Stimulated activated naive CD8-positive, alpha-beta T cell treated with anti-CD3 and anti-CD28 coated beads, Interleukin-15, amount 100 ng/mL, for 72 hours (primary cell): ENCODE results near the gene FSIP1.
"Not testable (repeated sequence)": the region's sequence is repeated elsewhere in the genome, so short reads cannot be mapped to it uniquely, and the experiment has no call there.

Experiments
- ATAC-seq: fragments of 150-1000 bp; cut with Tn5 transposase; 2 replicates; pipeline ENCODE4 v1.10.0; 2021; ENCODE audit warnings: mild to moderate bottlenecking, moderate library complexity
- DNase-seq, 2 donors: peaks; one replicate each; pipeline ENCODE4 v3.0.0; 2021 to 2022
- H3K27ac Mint-ChIP-seq, 2 donors: one replicate each; pipeline ENCODE4 v1.8.0; 2022; ENCODE audit warnings: mild to moderate bottlenecking in 2 of 2, mixed read lengths in 2 of 2, moderate library complexity in 2 of 2
- H3K27me3 Mint-ChIP-seq: one replicate; pipeline ENCODE4 v1.8.0; 2022; ENCODE audit warnings: mixed read lengths
- H3K4me1 Mint-ChIP-seq: one replicate; pipeline ENCODE4 v1.8.0; 2022; ENCODE audit warnings: mild to moderate bottlenecking, mixed read lengths
- H3K4me3 Mint-ChIP-seq, 2 donors: one replicate each; pipeline ENCODE4 v1.8.0; 2022; ENCODE audit warnings: mild to moderate bottlenecking in 2 of 2, mixed read lengths in 2 of 2, moderate library complexity in 1 of 2
- H3K9me3 Mint-ChIP-seq, 2 donors: one replicate each; pipeline ENCODE4 v1.8.0; 2022; ENCODE audit warnings: mixed read lengths in 2 of 2

The FSIP1 gene

GRCh38 chr15:39782441-39783138, at the start of gene FSIP1:
Gene FSIP1, minus strand, starts transcription at chr15:39782841. Its CDS starts 6,317 bp downstream, at chr15:39776524.
- H3K4me1 Mint-ChIP-seq: peaks cover 47% of the 10 kb centered on the region
- no peaks in the 10 kb centered on the region for H3K9me3 Mint-ChIP-seq
- peak within 1 kb of the TSS; percentile 55 to 97 for H3K27ac Mint-ChIP-seq
- H3K27me3 Mint-ChIP-seq: no peaks in the 10 kb centered on the region
- H3K4me3 Mint-ChIP-seq: peak within 1 kb of the TSS; percentile 66 to 84
- ATAC-seq (peak; percentile 99), DNase-seq (peak; percentile 97 to 98)

GRCh38 chr15:39830166-39830565, 47.5 kb upstream of the FSIP1 start:
- Mint-ChIP-seq H3K4me1 (no peaks in the 10 kb centered on the region), H3K27me3 (peaks cover 26% of the 10 kb centered on the region), H3K27ac (no peak overlapping the region), H3K9me3 (no peaks in the 10 kb centered on the region), H3K4me3 (no peak overlapping the region)
- DNase-seq (no peak), ATAC-seq (no peak)

GRCh38 chr15:39828374-39828931, 45.8 kb upstream of the FSIP1 start:
- no peak for ATAC-seq
- Mint-ChIP-seq H3K27ac (no peak overlapping the region), H3K9me3 (no peaks in the 10 kb centered on the region), H3K4me3 (no peak overlapping the region), H3K4me1 (no peaks in the 10 kb centered on the region), H3K27me3 (peaks cover 25% of the 10 kb centered on the region)
- DNase-seq: no peak

- no peak for ATAC-seq
- DNase-seq: no peak
- Mint-ChIP-seq H3K27me3 (peaks cover 17% of the 10 kb centered on the region), H3K9me3 (no peaks in the 10 kb centered on the region), H3K4me1 (no peaks in the 10 kb centered on the region), H3K4me3 (no peak overlapping the region), H3K27ac (no peak overlapping the region)
Measured at GRCh38 chr15:39826975-39827374, 44.3 kb upstream of the FSIP1 start.

GRCh38 chr15:39823634-39824033, 41.0 kb upstream of the FSIP1 start:
- no peaks in the 10 kb centered on the region for H3K4me1 Mint-ChIP-seq
- ATAC-seq (no peak), DNase-seq (no peak)
- H3K27me3 Mint-ChIP-seq: peaks cover 7% of the 10 kb centered on the region
- no peaks in the 10 kb centered on the region for H3K9me3 Mint-ChIP-seq
- no peak overlapping the region for H3K4me3 Mint-ChIP-seq
- H3K27ac Mint-ChIP-seq: no peak overlapping the region

- no peak for ATAC-seq
- Mint-ChIP-seq H3K27me3 (no peaks in the 10 kb centered on the region), H3K27ac (no peak overlapping the region), H3K9me3 (no peaks in the 10 kb centered on the region), H3K4me3 (no peak overlapping the region), H3K4me1 (no peaks in the 10 kb centered on the region)
- no peak for DNase-seq
Measured at GRCh38 chr15:39820050-39820602, 37.5 kb upstream of the FSIP1 start.

GRCh38 chr15:39819533-39819932, 36.9 kb upstream of the FSIP1 start:
- H3K4me1 Mint-ChIP-seq: no peaks in the 10 kb centered on the region
- DNase-seq (no peak), ATAC-seq (no peak)
- H3K4me3 Mint-ChIP-seq: no peak overlapping the region
- H3K9me3 Mint-ChIP-seq: no peaks in the 10 kb centered on the region
- H3K27ac Mint-ChIP-seq: no peak overlapping the region
- no peaks in the 10 kb centered on the region for H3K27me3 Mint-ChIP-seq

GRCh38 chr15:39817892-39818291, 35.3 kb upstream of the FSIP1 start:
- no peaks in the 10 kb centered on the region for H3K4me1 Mint-ChIP-seq
- DNase-seq (no peak), ATAC-seq (no peak)
- no peaks in the 10 kb centered on the region for H3K27me3 Mint-ChIP-seq
- no peak overlapping the region for H3K4me3 Mint-ChIP-seq
- H3K27ac Mint-ChIP-seq: no peak overlapping the region
- H3K9me3 Mint-ChIP-seq: no peaks in the 10 kb centered on the region

- no peaks in the 10 kb centered on the region for H3K4me1 Mint-ChIP-seq
- ATAC-seq: no peak
- no peaks in the 10 kb centered on the region for H3K27me3 Mint-ChIP-seq
- no peak overlapping the region for H3K27ac Mint-ChIP-seq
- no peak overlapping the region for H3K4me3 Mint-ChIP-seq
- no peaks in the 10 kb centered on the region for H3K9me3 Mint-ChIP-seq
- DNase-seq: no peak
Measured at GRCh38 chr15:39814489-39814888, 31.8 kb upstream of the FSIP1 start.

GRCh38 chr15:39812651-39813050, 30.0 kb upstream of the FSIP1 start:
- not testable (repeated sequence) for H3K27ac Mint-ChIP-seq, DNase-seq, H3K9me3 Mint-ChIP-seq, ATAC-seq, H3K4me3 Mint-ChIP-seq, H3K27me3 Mint-ChIP-seq, H3K4me1 Mint-ChIP-seq

- Mint-ChIP-seq H3K4me3 (no peak overlapping the region), H3K9me3 (no peaks in the 10 kb centered on the region), H3K27me3 (peaks cover 9% of the 10 kb centered on the region), H3K4me1 (no peaks in the 10 kb centered on the region), H3K27ac (no peak overlapping the region)
- DNase-seq (no peak), ATAC-seq (no peak)
Measured at GRCh38 chr15:39808909-39809308, 26.3 kb upstream of the FSIP1 start.

GRCh38 chr15:39807791-39808190, 25.1 kb upstream of the FSIP1 start:
- no peaks in the 10 kb centered on the region for H3K4me1 Mint-ChIP-seq
- no peak for ATAC-seq
- H3K27ac Mint-ChIP-seq: no peak overlapping the region
- H3K9me3 Mint-ChIP-seq: no peaks in the 10 kb centered on the region
- no peak overlapping the region for H3K4me3 Mint-ChIP-seq
- H3K27me3 Mint-ChIP-seq: peaks cover 9% of the 10 kb centered on the region
- no peak for DNase-seq

GRCh38 chr15:39804026-39804425, 21.4 kb upstream of the FSIP1 start:
- Mint-ChIP-seq H3K27me3 (peaks cover 39% of the 10 kb centered on the region), H3K27ac (no peak overlapping the region), H3K4me1 (no peaks in the 10 kb centered on the region), H3K4me3 (no peak overlapping the region), H3K9me3 (no peaks in the 10 kb centered on the region)
- ATAC-seq: no peak
- DNase-seq: no peak

GRCh38 chr15:39803016-39803415, 20.4 kb upstream of the FSIP1 start:
- ATAC-seq (no peak), DNase-seq (no peak)
- no peaks in the 10 kb centered on the region for H3K4me1 Mint-ChIP-seq
- H3K9me3 Mint-ChIP-seq: no peaks in the 10 kb centered on the region
- no peak overlapping the region for H3K27ac Mint-ChIP-seq
- no peak overlapping the region for H3K4me3 Mint-ChIP-seq
- peaks cover 34% of the 10 kb centered on the region for H3K27me3 Mint-ChIP-seq

- Mint-ChIP-seq H3K9me3 (no peaks in the 10 kb centered on the region), H3K27me3 (peaks cover 30% of the 10 kb centered on the region), H3K27ac (no peak overlapping the region), H3K4me1 (no peaks in the 10 kb centered on the region), H3K4me3 (no peak overlapping the region)
- peak in 1 of 2 donors; percentile 15 for DNase-seq
- no peak for ATAC-seq
Measured at GRCh38 chr15:39801641-39802309, 19.1 kb upstream of the FSIP1 start.

- H3K9me3 Mint-ChIP-seq: no peaks in the 10 kb centered on the region
- DNase-seq (no peak), ATAC-seq (no peak)
- H3K4me1 Mint-ChIP-seq: no peaks in the 10 kb centered on the region
- no peak overlapping the region for H3K27ac Mint-ChIP-seq
- peaks cover 47% of the 10 kb centered on the region for H3K27me3 Mint-ChIP-seq
- H3K4me3 Mint-ChIP-seq: no peak overlapping the region
Measured at GRCh38 chr15:39799552-39800011, 16.9 kb upstream of the FSIP1 start.
